ENCODE measurements around the gene ZNF608. TPM values are rescaled to one million over a fixed set of nuclear protein-coding genes. Genes with fewer than 3 reads are reported as not detected.

Gene ZNF608
- total RNA-seq, 1 experiment from 2014 or later = 1.9 TPM

DNA sequence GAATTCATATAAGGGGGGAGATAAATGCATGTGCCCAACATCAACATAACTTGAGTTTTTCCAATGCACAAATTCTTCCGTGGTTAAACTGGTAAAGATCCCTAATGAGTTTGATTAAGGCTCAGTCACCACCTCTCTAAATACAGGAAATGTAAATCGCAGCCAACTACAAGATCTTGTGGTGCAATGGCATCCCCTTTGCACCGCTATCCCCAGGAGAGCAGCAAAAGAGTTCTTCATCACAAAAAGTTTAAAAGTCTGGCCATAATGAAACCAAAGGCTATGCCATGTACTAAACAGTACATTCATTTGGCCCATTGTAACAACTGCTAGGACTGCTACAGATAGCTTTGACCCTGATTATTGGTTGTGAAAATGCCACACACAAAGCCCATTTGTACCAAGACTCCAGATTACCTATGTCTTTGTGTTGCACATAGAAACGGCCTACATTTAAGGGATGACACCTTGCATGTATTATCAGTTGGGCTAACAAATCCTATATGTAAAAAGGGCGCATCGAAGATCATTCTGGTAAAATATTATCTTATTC lies 44.5 kb downstream of the ZNF608 start:
- no TSS peak for BruUV-seq (replicated peaks)

GRCh38 chr5:124701016-124701415 lies 45.4 kb downstream of the ZNF608 start:
- intact Hi-C loops (cut with micrococcal nuclease; ENCODE audit: unreplicated experiment) = no loop called here
- no peak overlapping the region for H3K27ac ChIP-seq (ENCODE audit: low read depth, low read length, poor library complexity, severe bottlenecking)
- no peak overlapping the region for H3K4me3 ChIP-seq (ENCODE audit: low read depth, low read length, poor library complexity, severe bottlenecking)
- H3K36me3 ChIP-seq (ENCODE audit: insufficient read depth, low read length, poor library complexity, severe bottlenecking) = no peaks in the 10 kb centered on the region
- ChIA-PET CTCF (no interaction called here), POLR2A (ENCODE audit: low non-redundant PET) (no interaction called here)
- peaks cover 8% of the 10 kb centered on the region for H3K4me1 ChIP-seq (ENCODE audit: insufficient read depth, low read length, poor library complexity, severe bottlenecking)
- no TSS peak for BruUV-seq (replicated peaks)
- TF ChIP-seq, protein P1, sequence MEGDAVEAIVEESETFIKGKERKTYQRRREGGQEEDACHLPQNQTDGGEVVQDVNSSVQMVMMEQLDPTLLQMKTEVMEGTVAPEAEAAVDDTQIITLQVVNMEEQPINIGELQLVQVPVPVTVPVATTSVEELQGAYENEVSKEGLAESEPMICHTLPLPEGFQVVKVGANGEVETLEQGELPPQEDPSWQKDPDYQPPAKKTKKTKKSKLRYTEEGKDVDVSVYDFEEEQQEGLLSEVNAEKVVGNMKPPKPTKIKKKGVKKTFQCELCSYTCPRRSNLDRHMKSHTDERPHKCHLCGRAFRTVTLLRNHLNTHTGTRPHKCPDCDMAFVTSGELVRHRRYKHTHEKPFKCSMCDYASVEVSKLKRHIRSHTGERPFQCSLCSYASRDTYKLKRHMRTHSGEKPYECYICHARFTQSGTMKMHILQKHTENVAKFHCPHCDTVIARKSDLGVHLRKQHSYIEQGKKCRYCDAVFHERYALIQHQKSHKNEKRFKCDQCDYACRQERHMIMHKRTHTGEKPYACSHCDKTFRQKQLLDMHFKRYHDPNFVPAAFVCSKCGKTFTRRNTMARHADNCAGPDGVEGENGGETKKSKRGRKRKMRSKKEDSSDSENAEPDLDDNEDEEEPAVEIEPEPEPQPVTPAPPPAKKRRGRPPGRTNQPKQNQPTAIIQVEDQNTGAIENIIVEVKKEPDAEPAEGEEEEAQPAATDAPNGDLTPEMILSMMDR (conservative IDR thresholded peaks at IDR 0.05; ENCODE audit: low read depth, low read length) = no peak
- TF ChIP-seq EZH2 (IDR thresholded peaks at IDR 0.05; ENCODE audit: borderline replicate concordance, low read depth, low read length, poor library complexity, severe bottlenecking) = no peak
- no peak for DNase-seq (ENCODE audit: low spot score)
- no peaks in the 10 kb centered on the region for H3K27me3 ChIP-seq (replicated peaks; ENCODE audit: insufficient read depth, low read depth, low read length, poor library complexity)
- H3K9me3 ChIP-seq (ENCODE audit: low read depth, low read length, poor library complexity, severe bottlenecking) = no peaks in the 10 kb centered on the region

More for the DNA sequence above, 44.5 kb downstream of the ZNF608 start:
- POLR2A ChIA-PET (ENCODE audit: low non-redundant PET) = no interaction called here
- H3K36me3 ChIP-seq (ENCODE audit: insufficient read depth, low read length, poor library complexity, severe bottlenecking) = no peaks in the 10 kb centered on the region
- H3K27ac ChIP-seq (ENCODE audit: low read depth, low read length, poor library complexity, severe bottlenecking) = no peak overlapping the region
- CTCF ChIA-PET = no interaction called here
- TF ChIP-seq, protein P1 (conservative IDR thresholded peaks at IDR 0.05; ENCODE audit: low read depth, low read length) = no peak
- no peak for TF ChIP-seq EZH2 (IDR thresholded peaks at IDR 0.05; ENCODE audit: borderline replicate concordance, low read depth, low read length, poor library complexity, severe bottlenecking)
- no peak overlapping the region for H3K4me3 ChIP-seq (ENCODE audit: low read depth, low read length, poor library complexity, severe bottlenecking)
- H3K27me3 ChIP-seq (replicated peaks; ENCODE audit: insufficient read depth, low read depth, low read length, poor library complexity) = no peaks in the 10 kb centered on the region
- no peak for DNase-seq (ENCODE audit: low spot score)
- no peaks in the 10 kb centered on the region for H3K9me3 ChIP-seq (ENCODE audit: low read depth, low read length, poor library complexity, severe bottlenecking)
- intact Hi-C loops (cut with micrococcal nuclease; ENCODE audit: unreplicated experiment) = no loop called here
- peaks cover 8% of the 10 kb centered on the region for H3K4me1 ChIP-seq (ENCODE audit: insufficient read depth, low read length, poor library complexity, severe bottlenecking)

DNA sequence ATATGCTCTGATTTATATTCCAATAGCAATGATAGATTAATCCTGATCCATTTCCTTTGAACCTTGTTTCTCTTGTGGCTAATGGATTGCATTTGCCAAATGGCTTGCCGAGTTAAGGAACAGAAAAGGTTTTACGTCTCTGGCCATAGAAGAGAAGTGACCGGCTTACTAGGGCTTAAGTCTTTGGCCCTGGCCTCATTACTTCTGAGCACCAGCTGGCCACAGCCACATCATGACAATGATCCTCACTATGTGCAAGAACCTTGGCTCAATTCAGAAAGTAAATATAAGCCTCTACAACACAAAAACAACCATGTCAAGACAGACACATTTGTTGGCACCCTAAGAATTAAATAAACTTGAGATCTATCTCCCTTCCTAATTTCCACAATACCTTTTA lies 46.1 kb downstream of the ZNF608 start:
- DNase-seq (ENCODE audit: low spot score) = no peak
- ChIA-PET CTCF (no interaction called here), POLR2A (ENCODE audit: low non-redundant PET) (no interaction called here)
- Histone ChIP-seq H3K4me3 (ENCODE audit: low read depth, low read length, poor library complexity, severe bottlenecking) (no peak overlapping the region), H3K9me3 (ENCODE audit: low read depth, low read length, poor library complexity, severe bottlenecking) (no peaks in the 10 kb centered on the region), H3K27ac (ENCODE audit: low read depth, low read length, poor library complexity, severe bottlenecking) (no peak overlapping the region), H3K27me3 (replicated peaks; ENCODE audit: insufficient read depth, low read depth, low read length, poor library complexity) (no peaks in the 10 kb centered on the region), H3K4me1 (ENCODE audit: insufficient read depth, low read length, poor library complexity, severe bottlenecking) (peaks cover 8% of the 10 kb centered on the region), H3K36me3 (ENCODE audit: insufficient read depth, low read length, poor library complexity, severe bottlenecking) (no peaks in the 10 kb centered on the region)
- BruUV-seq (replicated peaks) = no TSS peak
- intact Hi-C loops (cut with micrococcal nuclease; ENCODE audit: unreplicated experiment) = no loop called here
- TF ChIP-seq, protein P1 (conservative IDR thresholded peaks at IDR 0.05; ENCODE audit: low read depth, low read length) = no peak
- TF ChIP-seq EZH2 (IDR thresholded peaks at IDR 0.05; ENCODE audit: borderline replicate concordance, low read depth, low read length, poor library complexity, severe bottlenecking) = no peak

Measured in A673 (cell line).